Activated CD8-positive, alpha-beta memory T cell treated with anti-CD3 and anti-CD28 coated beads for 1 hour (primary cell): Measurements from ENCODE around the gene ARHGEF37.

ENCODE experiments used
- DNase-seq, 2 donors: peaks; one replicate each; pipeline ENCODE4 v3.0.0-alpha.2; 2020; ENCODE audit warnings: low read depth in 1 of 2; ENCODE audit errors: extremely low read depth in 1 of 2

ARHGEF37 gene

GRCh38 chr5:149627070-149627469, 45.8 kb downstream of the ARHGEF37 start:
- no peak for DNase-seq

GRCh38 chr5:149628221-149628620, 46.9 kb downstream of the ARHGEF37 start:
- DNase-seq: no peak

- no peak for DNase-seq
Observed at GRCh38 chr5:149628846-149629388, 47.6 kb downstream of the ARHGEF37 start.

- no peak for DNase-seq
Observed at GRCh38 chr5:149629421-149629820, 48.1 kb downstream of the ARHGEF37 start.

- no peak for DNase-seq
Observed at GRCh38 chr5:149630337-149630736, 49.0 kb downstream of the ARHGEF37 start.

- no peak for DNase-seq
Observed at GRCh38 chr5:149631506-149631905, 50.2 kb downstream of the ARHGEF37 start.

GRCh38 chr5:149632311-149633251, 51.3 kb downstream of the ARHGEF37 start:
- DNase-seq: no peak

GRCh38 chr5:149633476-149634350, 52.4 kb downstream of the ARHGEF37 start:
- no peak for DNase-seq

- no peak for DNase-seq
Observed at GRCh38 chr5:149635394-149635793, 54.1 kb downstream of the ARHGEF37 start.

- DNase-seq: no peak
Observed at GRCh38 chr5:149636191-149636860, 55.0 kb downstream of the ARHGEF37 start.

- peak in 1 of 2 donors; percentile 34 for DNase-seq
Observed at GRCh38 chr5:149636861-149637246, 55.6 kb downstream of the ARHGEF37 start.

GRCh38 chr5:149638136-149638535, 56.8 kb downstream of the ARHGEF37 start:
- DNase-seq: no peak

GRCh38 chr5:149638546-149639241, 57.4 kb downstream of the ARHGEF37 start:
- DNase-seq: no peak

- no peak for DNase-seq
Observed at GRCh38 chr5:149639737-149640136, 58.4 kb downstream of the ARHGEF37 start.

GRCh38 chr5:149640350-149640999, 59.2 kb downstream of the ARHGEF37 start:
- DNase-seq: no peak

GRCh38 chr5:149641000-149641576, 59.8 kb downstream of the ARHGEF37 start:
- DNase-seq: no peak

GRCh38 chr5:149641600-149641999, 60.3 kb downstream of the ARHGEF37 start:
- DNase-seq: no peak

GRCh38 chr5:149643781-149644180, 62.5 kb downstream of the ARHGEF37 start:
- DNase-seq: no peak

GRCh38 chr5:149644629-149645028, 63.3 kb downstream of the ARHGEF37 start:
- no peak for DNase-seq
